Testis (tissue), 2 donors: ENCODE measurements around the gene TACR1.

Source experiments
- CTCF ChIP-seq, 3 experiments: fragments of 450-650 bp in 2 of 3; fragments of 200-600 bp in 1 of 3; sonication (generic) in 1 of 3; IDR thresholded peaks; one replicate each; pipeline ENCODE4 v1.5.1; 2016 to 2019; ENCODE audit warnings: antibody characterized with exemption in 3 of 3, mild to moderate bottlenecking in 2 of 3, moderate library complexity in 1 of 3
- POLR2A ChIP-seq: fragments of 450-650 bp; IDR thresholded peaks from one replicate; pipeline ENCODE4 v1.6.1; 2017; ENCODE audit warnings: antibody characterized with exemption, mild to moderate bottlenecking, moderate library complexity

DNA sequence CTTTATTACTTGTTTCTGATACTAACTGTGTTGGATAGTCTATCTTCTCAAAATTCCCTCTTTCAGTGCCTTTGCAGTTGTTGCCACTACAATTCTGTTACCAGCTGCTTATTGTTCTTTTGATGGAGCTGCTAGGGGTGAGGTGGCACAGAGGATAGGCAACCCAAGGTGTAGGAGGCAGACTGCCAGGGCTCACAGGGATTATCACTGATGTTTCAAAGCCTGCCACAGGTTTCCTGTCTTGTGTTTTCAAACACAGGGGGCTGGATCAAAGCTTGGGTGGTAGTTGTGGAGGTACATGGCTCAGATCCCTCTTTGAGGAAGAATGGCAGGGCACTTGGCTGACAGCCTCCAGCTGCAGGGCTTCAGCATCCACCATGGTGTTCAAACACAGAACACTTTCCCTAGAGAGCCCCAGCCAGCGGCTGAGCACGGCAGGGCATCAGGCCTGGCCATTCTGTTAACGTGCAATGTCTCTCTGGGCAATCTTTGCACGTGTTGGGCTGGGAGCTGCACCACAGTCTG is 153.7 kb downstream of the TACR1 start:
- TF ChIP-seq POLR2A (no peak), CTCF (IDR thresholded peaks at IDR 0.05) (no peak)
